Heart left ventricle (tissue), 16 donors: Measurements from ENCODE around the gene PALM. TPM values are rescaled to one million over a fixed set of nuclear protein-coding genes. Genes with fewer than 3 reads are reported as not detected.

Experiments used
- ATAC-seq, 4 donors: fragments of 200-7000 bp; cut with Tn5 transposase; one replicate each; pipeline ENCODE4 v1.9.1; 2020 to 2022; ENCODE audit warnings: moderate library complexity in 4 of 4, mild to moderate bottlenecking in 3 of 4, moderate number of reproducible peaks in 1 of 4
- DNase-seq, 5 donors: peaks; one replicate each; pipeline ENCODE4 v3.0.0-alpha.2; 2020
- H3K27ac ChIP-seq, 12 donors: fragments of 200-600 bp; sonication (generic) in 4 of 12; one replicate each; pipeline versions ENCODE4 v1.5.0 to v1.8.0; 2016 to 2022; ENCODE audit warnings: mild to moderate bottlenecking in 2 of 12
- H3K27me3 ChIP-seq, 9 donors: fragments of 200-600 bp; sonication (generic) in 2 of 9; one replicate each; pipeline versions ENCODE4 v1.5.1 to v1.8.0; 2016 to 2022; ENCODE audit warnings: mild to moderate bottlenecking in 3 of 9
- H3K36me3 ChIP-seq, 9 donors: fragments of 200-600 bp; sonication (generic) in 2 of 9; one replicate each; pipeline versions ENCODE4 v1.5.0 to v1.8.0; 2018 to 2022; ENCODE audit warnings: mild to moderate bottlenecking in 2 of 9
- H3K4me1 ChIP-seq, 12 donors: fragments of 200-600 bp; sonication (generic) in 4 of 12; one replicate each; pipeline versions ENCODE4 v1.5.0 to v1.8.0; 2016 to 2022; ENCODE audit warnings: mild to moderate bottlenecking in 3 of 12
- H3K4me3 ChIP-seq, 12 donors: fragments of 200-600 bp; sonication (generic) in 4 of 12; one replicate each; pipeline versions ENCODE4 v1.5.0 to v1.8.0; 2017 to 2022; ENCODE audit warnings: mild to moderate bottlenecking in 9 of 12, moderate library complexity in 4 of 12
- H3K9me3 ChIP-seq, 12 donors: fragments of 200-600 bp; sonication (generic) in 4 of 12; one replicate each; pipeline versions ENCODE4 v1.5.0 to v1.8.0; 2016 to 2022; ENCODE audit warnings: mild to moderate bottlenecking in 1 of 12
- POLR2A ChIP-seq, 2 donors: fragments of 450-650 bp; IDR thresholded peaks; one replicate each; pipeline ENCODE4 v1.6.1; 2017; ENCODE audit warnings: antibody characterized with exemption in 2 of 2, mild to moderate bottlenecking in 2 of 2, moderate library complexity in 2 of 2
- WGBS, 4 donors: extraction: QIAGEN DNeasy Blood & Tissue Kit in 2 of 4; methylation state at CpG; one replicate each; pipeline versions ENCODE4 v1.1.5 to v1.1.7; 2013 to 2018; 5-methylcytosine and 5-hydroxymethylcytosine counted together
- intact Hi-C, 10 donors: fragments of 100-400 bp; cut with DNase I; formaldehyde crosslinking; loops; one replicate each; pipeline versions ENCODE4 v1.11.1 to v1.14.2; 2022
- polyA plus RNA-seq, 2 donors: library from polyadenylated mRNA; stranded (reverse); fragments of 200-250 nt; gene quantifications; one replicate each; pipeline ENCODE4 v1.2.3, GENCODE V29; 2013
- total RNA-seq, 9 donors: library from RNA; depleted of rRNA in 2 of 9; stranded (reverse); fragments of >200 nt in 2 of 9; fragmentation: NEBNext Ultra II Directional in 3 of 9; extraction: Animal tissue kit (Norgen Biotek cat#: 25700) in 3 of 9; gene quantifications; one replicate each; pipeline versions ENCODE4 v1.1.0 to v1.2.4, GENCODE V29; 2016 to 2023
- TF ChIP-seq, protein P1 (sequence below), 12 donors: fragments of 200-600 bp; sonication (generic) in 4 of 12; IDR thresholded peaks; one replicate each; pipeline versions ENCODE4 v1.5.0 to v1.8.0; 2018 to 2022; ENCODE audit warnings: antibody characterized with exemption in 12 of 12, mild to moderate bottlenecking in 5 of 12
- donor health status: ischemic (EF 13 %, LVEDD 7.1; RV severe dilation, severe dysfunction).
- donor health status: healthy with polysubstance abuse.
- donor health status: DM: no; HTN: yes; CAD: no.
- donor health status: DM: no; HTN: no; CAD: no.
- donor health status: ischemic (EF 25% LVEDD 6.9; RV normal size, moderate dysfunction).
- donor health status: ischemic (EF 25% LVEDD 5.7; RV mildly dilated, moderate dysfunction).
- donor health status: healthy.
- donor health status: DM: yes; HTN: yes; CAD: no.
- donor health status: ischemic (EF 35%, LVEDD 5.7; RV mildly dilated, moderate dysfunction).
- donor health status: nonischemic (EF 11% LVEDD 7.7; RV severe dilation, severe dysfunction).
- donor health status: DM: yes; HTN: yes; CAD: no.
- donor health status: PGD.
- donor health status: ischemic (EF 29% LVEDD 5.4; RV normal size, mild dysfunction).
- donor health status: nonischemic (EF 23%, LVEDD 6.1; RV moderate dilation, normal function).

Gene PALM
- total and polyA plus RNA-seq, 11 donors: 13.5 to 42.3 (median 23.3) TPM

DNA sequence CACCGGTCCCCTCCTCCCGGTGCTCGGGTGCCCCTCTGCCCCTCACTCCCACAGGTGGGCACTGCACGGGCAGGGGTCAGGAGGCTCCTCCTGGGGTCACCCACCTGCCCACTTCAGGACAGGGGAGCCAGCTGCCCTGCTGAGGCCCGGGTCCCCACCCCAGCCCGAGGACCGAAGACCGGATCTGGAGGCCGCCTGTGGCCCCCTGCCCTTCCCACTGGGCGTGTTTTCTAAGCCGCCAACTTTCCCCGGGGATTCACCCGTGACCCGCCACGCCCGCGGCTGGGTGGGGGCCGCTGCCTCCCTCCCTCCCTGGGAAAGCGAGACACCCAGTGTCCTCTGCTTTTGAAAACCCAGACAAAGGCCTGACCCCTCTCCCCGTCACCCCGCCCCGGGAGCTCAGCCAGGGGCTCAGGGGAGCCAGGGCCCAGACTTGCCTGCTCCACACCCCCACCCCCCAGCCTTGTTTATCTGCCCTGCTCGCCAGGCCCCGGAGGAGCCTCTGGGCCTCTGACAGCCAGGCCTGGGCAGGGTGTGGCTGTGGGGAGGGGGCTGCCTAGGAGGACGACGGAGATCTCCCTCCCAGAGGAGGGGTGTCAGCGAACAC is 1.3 kb downstream of the PALM start:
- DNase-seq: peak; percentile 59 to 84 (median 69)
- Histone ChIP-seq H3K27ac (peak overlapping the region; percentile 51 to 96 (median 88)), H3K36me3 (no peaks in the 10 kb centered on the region), H3K4me1 (peaks cover 0 to 32% (median 8%) of the 10 kb centered on the region in 12 donors), H3K27me3 (peaks cover 0 to 18% (median 0%) of the 10 kb centered on the region in 9 donors), H3K9me3 (peaks cover 0 to 11% (median 0%) of the 10 kb centered on the region in 12 donors), H3K4me3 (peak overlapping the region; percentile 47 to 97 (median 77))
- ATAC-seq: peak; percentile 24 to 72 (median 64)
- intact Hi-C loops: loop anchor here in 1 of 10 donors (2.0 kb wide), 1 partner anchor 17 kb away; no protein-coding TSS in a partner anchor
- 18 to 46% (median 29%) methylated on average over 22 to 27 of the region's 27 CpGs for WGBS, 4 donors
- TF ChIP-seq, protein P1, sequence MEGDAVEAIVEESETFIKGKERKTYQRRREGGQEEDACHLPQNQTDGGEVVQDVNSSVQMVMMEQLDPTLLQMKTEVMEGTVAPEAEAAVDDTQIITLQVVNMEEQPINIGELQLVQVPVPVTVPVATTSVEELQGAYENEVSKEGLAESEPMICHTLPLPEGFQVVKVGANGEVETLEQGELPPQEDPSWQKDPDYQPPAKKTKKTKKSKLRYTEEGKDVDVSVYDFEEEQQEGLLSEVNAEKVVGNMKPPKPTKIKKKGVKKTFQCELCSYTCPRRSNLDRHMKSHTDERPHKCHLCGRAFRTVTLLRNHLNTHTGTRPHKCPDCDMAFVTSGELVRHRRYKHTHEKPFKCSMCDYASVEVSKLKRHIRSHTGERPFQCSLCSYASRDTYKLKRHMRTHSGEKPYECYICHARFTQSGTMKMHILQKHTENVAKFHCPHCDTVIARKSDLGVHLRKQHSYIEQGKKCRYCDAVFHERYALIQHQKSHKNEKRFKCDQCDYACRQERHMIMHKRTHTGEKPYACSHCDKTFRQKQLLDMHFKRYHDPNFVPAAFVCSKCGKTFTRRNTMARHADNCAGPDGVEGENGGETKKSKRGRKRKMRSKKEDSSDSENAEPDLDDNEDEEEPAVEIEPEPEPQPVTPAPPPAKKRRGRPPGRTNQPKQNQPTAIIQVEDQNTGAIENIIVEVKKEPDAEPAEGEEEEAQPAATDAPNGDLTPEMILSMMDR (IDR thresholded peaks at IDR 0.05): no peak
- no peak for TF ChIP-seq POLR2A (IDR thresholded peaks at IDR 0.05)

DNA sequence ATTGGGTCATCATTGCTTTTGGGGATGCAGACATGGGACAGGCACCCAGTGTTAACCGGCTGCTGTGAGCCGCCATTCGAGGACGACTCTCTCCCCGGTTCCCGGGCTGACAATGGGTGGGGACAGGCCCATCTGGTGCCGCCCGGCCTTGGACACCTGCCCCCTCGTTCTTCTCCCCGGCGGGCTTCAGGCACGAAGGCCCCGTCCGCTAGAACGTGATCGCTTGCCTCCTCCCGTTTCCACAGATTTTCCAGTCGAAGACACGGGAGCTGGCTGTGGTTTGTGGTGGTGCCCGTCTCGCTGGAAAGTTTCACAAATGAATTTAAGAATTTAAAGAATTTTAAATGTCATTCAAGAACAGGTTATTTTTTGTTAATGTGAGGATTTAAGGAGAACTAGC is 2.0 kb downstream of the PALM start:
- Histone ChIP-seq H3K27ac (peak overlapping the region; percentile 51 to 96 (median 88)), H3K4me1 (peaks cover 0 to 32% (median 8%) of the 10 kb centered on the region in 12 donors), H3K9me3 (peaks cover 0 to 18% (median 0%) of the 10 kb centered on the region in 12 donors), H3K4me3 (peak overlapping the region in 11 of 12 donors; percentile 47 to 97 (median 75)), H3K27me3 (peaks cover 0 to 18% (median 0%) of the 10 kb centered on the region in 9 donors), H3K36me3 (no peaks in the 10 kb centered on the region)
- no peak for TF ChIP-seq POLR2A (IDR thresholded peaks at IDR 0.05)
- TF ChIP-seq, protein P1 (IDR thresholded peaks at IDR 0.05): no peak
- no peak for DNase-seq
- 51 to 69% (median 65%) methylated on average over 17 to 21 of the region's 21 CpGs for WGBS, 4 donors
- peak in 2 of 4 donors; percentile 2 to 5 for ATAC-seq
- intact Hi-C loops: loop anchor here in 1 of 10 donors (2.0 kb wide), 1 partner anchor 16 kb away; no protein-coding TSS in a partner anchor

DNA sequence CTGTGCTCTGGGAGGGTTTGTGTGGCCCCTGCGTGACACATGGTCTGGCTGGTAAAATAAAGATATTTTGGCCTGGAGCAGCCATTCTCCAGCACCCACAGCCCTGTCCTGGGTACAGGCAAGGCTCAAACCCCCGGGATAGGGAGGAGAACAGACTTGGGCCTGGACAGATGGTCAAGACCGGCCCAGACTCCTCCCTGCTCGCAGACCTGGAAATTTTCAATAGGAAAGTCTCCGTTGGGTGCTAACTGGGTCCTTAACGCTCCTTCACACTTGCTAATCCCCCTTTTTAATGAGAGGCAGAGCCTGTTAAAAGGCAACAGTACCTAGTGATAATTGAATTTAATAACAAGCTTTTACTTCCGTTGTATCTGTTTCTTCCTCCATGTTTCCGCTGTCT is 2.5 kb downstream of the PALM start:
- Histone ChIP-seq H3K4me1 (peaks cover 0 to 32% (median 8%) of the 10 kb centered on the region in 12 donors), H3K27ac (peak overlapping the region in 10 of 12 donors; percentile 79 to 96 (median 88)), H3K27me3 (peaks cover 0 to 18% (median 0%) of the 10 kb centered on the region in 9 donors), H3K36me3 (no peaks in the 10 kb centered on the region), H3K9me3 (peaks cover 0 to 19% (median 0%) of the 10 kb centered on the region in 12 donors), H3K4me3 (peak overlapping the region in 4 of 12 donors; percentile 74 to 86 (median 77))
- no peak for ATAC-seq
- intact Hi-C loops: loop anchor here in 1 of 10 donors (2.0 kb wide), 1 partner anchor 16 kb away; no protein-coding TSS in a partner anchor
- 80 to 82% (median 82%) methylated on average over 8 of the region's 8 CpGs for WGBS, 4 donors
- DNase-seq: no peak
- TF ChIP-seq, protein P1 (IDR thresholded peaks at IDR 0.05): no peak
- TF ChIP-seq POLR2A (IDR thresholded peaks at IDR 0.05): no peak

DNA sequence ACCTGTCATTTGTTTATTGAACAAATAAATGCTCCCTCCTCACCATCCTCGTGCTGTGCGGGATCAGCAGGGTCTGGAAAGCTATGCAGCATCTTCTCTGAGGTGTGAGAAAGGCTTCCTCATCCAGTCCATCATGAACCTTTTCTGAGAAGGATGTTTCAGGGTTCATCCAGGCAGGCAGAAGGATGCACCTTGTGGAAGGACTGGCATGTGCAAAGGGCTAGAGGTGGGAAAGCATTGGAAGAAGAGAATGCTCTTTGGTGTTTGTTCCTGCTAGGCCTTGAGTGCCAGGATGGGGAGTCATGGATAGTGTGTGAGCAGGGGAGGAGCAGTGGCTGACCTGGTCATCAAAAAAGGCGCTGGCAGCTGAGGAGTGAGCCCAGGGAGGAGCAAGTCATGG is 6.6 kb downstream of the PALM start:
- no peak for ATAC-seq
- Histone ChIP-seq H3K4me1 (peaks cover 0 to 30% (median 14%) of the 10 kb centered on the region in 12 donors), H3K36me3 (no peaks in the 10 kb centered on the region), H3K4me3 (no peak overlapping the region), H3K27me3 (peaks cover 0 to 14% (median 6%) of the 10 kb centered on the region in 9 donors), H3K9me3 (peaks cover 0 to 10% (median 0%) of the 10 kb centered on the region in 12 donors), H3K27ac (no peak overlapping the region)
- intact Hi-C loops: no loop called here
- WGBS, 4 donors: 91 to 98% (median 95%) methylated on average over 3 of the region's 3 CpGs
- TF ChIP-seq, protein P1 (IDR thresholded peaks at IDR 0.05): no peak
- no peak for TF ChIP-seq POLR2A (IDR thresholded peaks at IDR 0.05)
- DNase-seq: no peak
